ENCODE results near the gene NUMBL.

Gene NUMBL

GRCh38 chr19:40639638-40639982, 50.8 kb downstream of the NUMBL start:
- no peak overlapping the region for H3K27ac ChIP-seq (ENCODE audit: low read depth, low read length)
- no peak overlapping the region for H3K9ac ChIP-seq (ENCODE audit: low read length in 5 of 5)

GRCh38 chr19:40638327-40638726, 52.1 kb downstream of the NUMBL start:
- H3K4me1 ChIP-seq (ENCODE audit: control insufficient read depth in 5 of 5, insufficient read depth in 5 of 5, low read length in 5 of 5), result peaks cover 1 to 18% (median 12%) of the 10 kb centered on the region in 5 donors

More at GRCh38 chr19:40639638-40639982, 50.8 kb downstream of the NUMBL start:
- Histone ChIP-seq H3K4me1 (ENCODE audit: control insufficient read depth in 5 of 5, insufficient read depth in 5 of 5, low read length in 5 of 5) (peaks cover 0 to 12% (median 7%) of the 10 kb centered on the region in 5 donors), H3K27me3 (ENCODE audit: control insufficient read depth in 5 of 5, insufficient read depth in 4 of 5, low read length in 5 of 5) (no peaks in the 10 kb centered on the region), H3K4me3 (ENCODE audit: low read depth in 1 of 5, low read length in 5 of 5) (no peak overlapping the region), H3K36me3 (ENCODE audit: control insufficient read depth in 5 of 5, insufficient read depth in 5 of 5, low read length in 5 of 5) (no peaks in the 10 kb centered on the region), H3K9me3 (ENCODE audit: control insufficient read depth in 5 of 5, low read length in 5 of 5) (no peaks in the 10 kb centered on the region)

GRCh38 chr19:40633207-40633606, 57.2 kb downstream of the NUMBL start:
- H3K27me3 ChIP-seq (ENCODE audit: control insufficient read depth in 5 of 5, insufficient read depth in 4 of 5, low read length in 5 of 5), result no peaks in the 10 kb centered on the region
- peaks cover 3 to 10% (median 9%) of the 10 kb centered on the region in 5 donors for H3K36me3 ChIP-seq (ENCODE audit: control insufficient read depth in 5 of 5, insufficient read depth in 5 of 5, low read length in 5 of 5)
- H3K4me1 ChIP-seq (ENCODE audit: control insufficient read depth in 5 of 5, insufficient read depth in 5 of 5, low read length in 5 of 5), result peaks cover 0 to 5% (median 4%) of the 10 kb centered on the region in 5 donors
- H3K27ac ChIP-seq (ENCODE audit: low read depth, low read length), result no peak overlapping the region
- no peak overlapping the region for H3K9ac ChIP-seq (ENCODE audit: low read length in 5 of 5)
- H3K4me3 ChIP-seq (ENCODE audit: low read depth in 1 of 5, low read length in 5 of 5), result no peak overlapping the region
- no peaks in the 10 kb centered on the region for H3K9me3 ChIP-seq (ENCODE audit: control insufficient read depth in 5 of 5, low read length in 5 of 5)

More at GRCh38 chr19:40638327-40638726, 52.1 kb downstream of the NUMBL start:
- H3K36me3 ChIP-seq (ENCODE audit: control insufficient read depth in 5 of 5, insufficient read depth in 5 of 5, low read length in 5 of 5), result no peaks in the 10 kb centered on the region
- no peak overlapping the region for H3K27ac ChIP-seq (ENCODE audit: low read depth, low read length)
- no peak overlapping the region for H3K4me3 ChIP-seq (ENCODE audit: low read depth in 1 of 5, low read length in 5 of 5)
- no peak overlapping the region for H3K9ac ChIP-seq (ENCODE audit: low read length in 5 of 5)
- H3K9me3 ChIP-seq (ENCODE audit: control insufficient read depth in 5 of 5, low read length in 5 of 5), result no peaks in the 10 kb centered on the region
- H3K27me3 ChIP-seq (ENCODE audit: control insufficient read depth in 5 of 5, insufficient read depth in 4 of 5, low read length in 5 of 5), result no peaks in the 10 kb centered on the region

GRCh38 chr19:40632311-40633036, 58.0 kb downstream of the NUMBL start:
- no peaks in the 10 kb centered on the region for H3K9me3 ChIP-seq (ENCODE audit: control insufficient read depth in 5 of 5, low read length in 5 of 5)
- H3K4me3 ChIP-seq (ENCODE audit: low read depth in 1 of 5, low read length in 5 of 5), result no peak overlapping the region
- no peaks in the 10 kb centered on the region for H3K27me3 ChIP-seq (ENCODE audit: control insufficient read depth in 5 of 5, insufficient read depth in 4 of 5, low read length in 5 of 5)
- H3K9ac ChIP-seq (ENCODE audit: low read length in 5 of 5), result no peak overlapping the region
- H3K4me1 ChIP-seq (ENCODE audit: control insufficient read depth in 5 of 5, insufficient read depth in 5 of 5, low read length in 5 of 5), result peaks cover 0 to 5% (median 4%) of the 10 kb centered on the region in 5 donors
- no peak overlapping the region for H3K27ac ChIP-seq (ENCODE audit: low read depth, low read length)
- peaks cover 3 to 12% (median 11%) of the 10 kb centered on the region in 5 donors for H3K36me3 ChIP-seq (ENCODE audit: control insufficient read depth in 5 of 5, insufficient read depth in 5 of 5, low read length in 5 of 5)

GRCh38 chr19:40630571-40631160, 59.8 kb downstream of the NUMBL start:
- Histone ChIP-seq H3K27me3 (ENCODE audit: control insufficient read depth in 5 of 5, insufficient read depth in 4 of 5, low read length in 5 of 5) (no peaks in the 10 kb centered on the region), H3K9me3 (ENCODE audit: control insufficient read depth in 5 of 5, low read length in 5 of 5) (no peaks in the 10 kb centered on the region), H3K4me3 (ENCODE audit: low read depth in 1 of 5, low read length in 5 of 5) (no peak overlapping the region), H3K36me3 (ENCODE audit: control insufficient read depth in 5 of 5, insufficient read depth in 5 of 5, low read length in 5 of 5) (peaks cover 3 to 29% (median 23%) of the 10 kb centered on the region in 5 donors), H3K9ac (ENCODE audit: low read length in 5 of 5) (no peak overlapping the region), H3K4me1 (ENCODE audit: control insufficient read depth in 5 of 5, insufficient read depth in 5 of 5, low read length in 5 of 5) (peaks cover 0 to 5% (median 4%) of the 10 kb centered on the region in 5 donors), H3K27ac (ENCODE audit: low read depth, low read length) (no peak overlapping the region)

- Histone ChIP-seq H3K4me3 (ENCODE audit: low read depth in 1 of 5, low read length in 5 of 5) (no peak overlapping the region), H3K27me3 (ENCODE audit: control insufficient read depth in 5 of 5, insufficient read depth in 4 of 5, low read length in 5 of 5) (no peaks in the 10 kb centered on the region), H3K9ac (ENCODE audit: low read length in 5 of 5) (no peak overlapping the region), H3K9me3 (ENCODE audit: control insufficient read depth in 5 of 5, low read length in 5 of 5) (no peaks in the 10 kb centered on the region), H3K27ac (ENCODE audit: low read depth, low read length) (no peak overlapping the region), H3K4me1 (ENCODE audit: control insufficient read depth in 5 of 5, insufficient read depth in 5 of 5, low read length in 5 of 5) (peaks cover 0 to 4% (median 3%) of the 10 kb centered on the region in 5 donors), H3K36me3 (ENCODE audit: control insufficient read depth in 5 of 5, insufficient read depth in 5 of 5, low read length in 5 of 5) (peaks cover 3 to 34% (median 26%) of the 10 kb centered on the region in 5 donors)
These were observed 61.1 kb downstream of the NUMBL start for GRCh38 chr19:40629346-40629745.

- Histone ChIP-seq H3K9ac (ENCODE audit: low read length in 5 of 5) (no peak overlapping the region), H3K36me3 (ENCODE audit: control insufficient read depth in 5 of 5, insufficient read depth in 5 of 5, low read length in 5 of 5) (peaks cover 3 to 46% (median 33%) of the 10 kb centered on the region in 5 donors)
These were observed 62.8 kb downstream of the NUMBL start for GRCh38 chr19:40627486-40628279.

GRCh38 chr19:40626918-40627317, 63.5 kb downstream of the NUMBL start:
- H3K9ac ChIP-seq (ENCODE audit: low read length in 5 of 5), result no peak overlapping the region
- no peak overlapping the region for H3K27ac ChIP-seq (ENCODE audit: low read depth, low read length)
- H3K4me1 ChIP-seq (ENCODE audit: control insufficient read depth in 5 of 5, insufficient read depth in 5 of 5, low read length in 5 of 5), result no peaks in the 10 kb centered on the region
- no peaks in the 10 kb centered on the region for H3K9me3 ChIP-seq (ENCODE audit: control insufficient read depth in 5 of 5, low read length in 5 of 5)
- H3K4me3 ChIP-seq (ENCODE audit: low read depth in 1 of 5, low read length in 5 of 5), result no peak overlapping the region
- no peaks in the 10 kb centered on the region for H3K27me3 ChIP-seq (ENCODE audit: control insufficient read depth in 5 of 5, insufficient read depth in 4 of 5, low read length in 5 of 5)
- peaks cover 3 to 54% (median 41%) of the 10 kb centered on the region in 5 donors for H3K36me3 ChIP-seq (ENCODE audit: control insufficient read depth in 5 of 5, insufficient read depth in 5 of 5, low read length in 5 of 5)

More at GRCh38 chr19:40627486-40628279, 62.8 kb downstream of the NUMBL start:
- Histone ChIP-seq H3K4me1 (ENCODE audit: control insufficient read depth in 5 of 5, insufficient read depth in 5 of 5, low read length in 5 of 5) (no peaks in the 10 kb centered on the region), H3K27ac (ENCODE audit: low read depth, low read length) (no peak overlapping the region), H3K9me3 (ENCODE audit: control insufficient read depth in 5 of 5, low read length in 5 of 5) (no peaks in the 10 kb centered on the region), H3K27me3 (ENCODE audit: control insufficient read depth in 5 of 5, insufficient read depth in 4 of 5, low read length in 5 of 5) (no peaks in the 10 kb centered on the region), H3K4me3 (ENCODE audit: low read depth in 1 of 5, low read length in 5 of 5) (no peak overlapping the region)

- Histone ChIP-seq H3K36me3 (ENCODE audit: control insufficient read depth in 5 of 5, insufficient read depth in 5 of 5, low read length in 5 of 5) (peaks cover 3 to 62% (median 48%) of the 10 kb centered on the region in 5 donors), H3K9ac (ENCODE audit: low read length in 5 of 5) (no peak overlapping the region), H3K27ac (ENCODE audit: low read depth, low read length) (no peak overlapping the region), H3K4me3 (ENCODE audit: low read depth in 1 of 5, low read length in 5 of 5) (no peak overlapping the region), H3K27me3 (ENCODE audit: control insufficient read depth in 5 of 5, insufficient read depth in 4 of 5, low read length in 5 of 5) (no peaks in the 10 kb centered on the region), H3K9me3 (ENCODE audit: control insufficient read depth in 5 of 5, low read length in 5 of 5) (no peaks in the 10 kb centered on the region), H3K4me1 (ENCODE audit: control insufficient read depth in 5 of 5, insufficient read depth in 5 of 5, low read length in 5 of 5) (no peaks in the 10 kb centered on the region)
These were observed 64.9 kb downstream of the NUMBL start for GRCh38 chr19:40625406-40626120.

All from subcutaneous abdominal adipose tissue (tissue), 5 donors.